Neuron (in vitro differentiated cells): Measurements from ENCODE around the gene CELA3A.
"Not testable (repeated sequence)": the region's sequence is repeated elsewhere in the genome, so short reads cannot be mapped to it uniquely, and the experiment has no call there.

ENCODE experiments used
- H2AFZ ChIP-seq: one replicate; pipeline ENCODE4 v1.6.1; 2013; ENCODE audit warnings: low read depth, mild to moderate bottlenecking, inconsistent platforms, low read length, moderate library complexity
- H3K27me3 ChIP-seq: one replicate; pipeline ENCODE4 v1.6.1; 2013; ENCODE audit warnings: low read length; ENCODE audit not compliant: insufficient read depth
- H3K36me3 ChIP-seq: one replicate; pipeline ENCODE4 v1.6.1; 2013; ENCODE audit warnings: low read length; ENCODE audit not compliant: insufficient read depth
- H3K4me1 ChIP-seq: one replicate; pipeline ENCODE4 v1.6.1; 2013; ENCODE audit warnings: low read length; ENCODE audit not compliant: insufficient read depth
- H3K4me3 ChIP-seq: 2 replicates; pipeline ENCODE4 v1.5.1; 2013; ENCODE audit warnings: mild to moderate bottlenecking, low read length, moderate library complexity
- H3K9me3 ChIP-seq: one replicate; pipeline ENCODE4 v1.6.1; 2013; ENCODE audit warnings: low read length

The CELA3A gene

DNA sequence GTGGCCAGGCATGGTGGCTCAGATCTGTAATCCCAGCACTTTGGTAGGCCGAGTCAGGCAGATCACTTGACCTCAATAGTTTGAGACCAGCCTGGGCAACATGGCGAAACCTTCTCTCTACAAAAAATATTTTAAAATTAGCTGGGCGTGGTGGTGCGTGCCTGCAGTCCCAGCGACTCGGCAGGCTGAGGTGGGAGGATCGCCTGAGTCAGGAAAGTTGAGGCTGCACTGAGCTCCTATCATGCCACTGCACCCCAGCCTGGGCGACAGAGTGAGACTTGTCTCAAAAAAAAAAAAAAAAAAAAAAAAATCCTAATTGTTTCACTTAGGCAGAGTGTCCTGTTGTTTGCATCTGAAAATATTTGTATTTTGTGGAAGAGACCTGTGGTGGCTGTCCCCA, 6.7 kb upstream of the CELA3A start:
- not testable (repeated sequence) for H3K27me3 ChIP-seq

GRCh38 chr1:21996663-21996970, 4.8 kb upstream of the CELA3A start:
- H3K27me3 ChIP-seq, H3K36me3 ChIP-seq, H2AFZ ChIP-seq, H3K4me3 ChIP-seq, H3K9me3 ChIP-seq, H3K4me1 ChIP-seq: not testable (repeated sequence)

More for the DNA sequence above, 6.7 kb upstream of the CELA3A start:
- not testable (repeated sequence) for H2AFZ ChIP-seq, H3K36me3 ChIP-seq, H3K4me3 ChIP-seq, H3K4me1 ChIP-seq, H3K9me3 ChIP-seq

DNA sequence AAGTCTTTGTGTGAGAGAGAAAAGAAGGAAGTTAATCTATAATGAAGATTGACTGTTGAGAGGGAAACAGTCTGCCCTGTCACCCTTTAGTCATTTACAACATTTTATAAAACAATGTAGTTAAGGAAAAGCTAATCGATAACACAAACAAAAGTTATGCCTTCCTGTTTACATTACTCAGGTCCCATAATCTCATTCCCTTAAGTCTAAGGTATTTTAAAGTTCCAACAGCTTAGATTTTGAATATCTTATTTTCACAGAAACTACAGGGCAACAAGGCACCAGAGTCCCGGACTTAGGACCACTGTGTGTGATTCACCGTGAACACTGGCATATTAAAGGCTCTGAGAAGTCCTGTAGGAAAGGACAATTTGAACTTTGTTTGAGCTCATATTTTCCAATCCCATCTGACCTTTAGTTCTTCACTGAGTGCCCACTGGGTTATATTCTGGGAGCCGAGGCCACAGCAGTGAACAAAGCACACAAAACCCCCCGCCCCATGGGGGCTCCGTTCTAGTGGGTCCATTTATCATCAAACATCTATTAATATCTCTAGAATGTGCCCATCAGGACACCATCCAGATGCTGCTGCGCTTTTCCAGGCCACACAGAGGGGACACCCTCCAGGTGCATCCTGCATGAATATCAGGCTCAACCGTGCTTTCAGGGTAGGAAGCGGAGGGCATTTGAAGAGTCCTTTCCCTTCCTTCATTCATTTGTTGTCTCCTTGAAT, 3.4 kb upstream of the CELA3A start:
- H3K9me3 ChIP-seq, H2AFZ ChIP-seq, H3K27me3 ChIP-seq, H3K36me3 ChIP-seq, H3K4me3 ChIP-seq, H3K4me1 ChIP-seq: not testable (repeated sequence)

GRCh38 chr1:21998624-21999294, 2.7 kb upstream of the CELA3A start:
- not testable (repeated sequence) for H3K4me1 ChIP-seq, H2AFZ ChIP-seq, H3K36me3 ChIP-seq, H3K27me3 ChIP-seq, H3K9me3 ChIP-seq, H3K4me3 ChIP-seq

- H3K9me3 ChIP-seq, H2AFZ ChIP-seq, H3K36me3 ChIP-seq, H3K27me3 ChIP-seq, H3K4me1 ChIP-seq, H3K4me3 ChIP-seq: not testable (repeated sequence)
Observed at GRCh38 chr1:21999645-22000044, 1.8 kb upstream of the CELA3A start.

GRCh38 chr1:22002461-22002860, 1.0 kb downstream of the CELA3A start:
- not testable (repeated sequence) for H3K27me3 ChIP-seq, H2AFZ ChIP-seq, H3K4me1 ChIP-seq, H3K36me3 ChIP-seq, H3K4me3 ChIP-seq, H3K9me3 ChIP-seq

GRCh38 chr1:22002875-22003274, 1.4 kb downstream of the CELA3A start:
- H3K27me3 ChIP-seq, H3K4me3 ChIP-seq, H3K36me3 ChIP-seq, H3K4me1 ChIP-seq, H2AFZ ChIP-seq, H3K9me3 ChIP-seq: not testable (repeated sequence)

- not testable (repeated sequence) for H3K27me3 ChIP-seq, H3K4me1 ChIP-seq, H2AFZ ChIP-seq, H3K9me3 ChIP-seq, H3K4me3 ChIP-seq, H3K36me3 ChIP-seq
Observed at GRCh38 chr1:22003959-22004358, 2.5 kb downstream of the CELA3A start.

DNA sequence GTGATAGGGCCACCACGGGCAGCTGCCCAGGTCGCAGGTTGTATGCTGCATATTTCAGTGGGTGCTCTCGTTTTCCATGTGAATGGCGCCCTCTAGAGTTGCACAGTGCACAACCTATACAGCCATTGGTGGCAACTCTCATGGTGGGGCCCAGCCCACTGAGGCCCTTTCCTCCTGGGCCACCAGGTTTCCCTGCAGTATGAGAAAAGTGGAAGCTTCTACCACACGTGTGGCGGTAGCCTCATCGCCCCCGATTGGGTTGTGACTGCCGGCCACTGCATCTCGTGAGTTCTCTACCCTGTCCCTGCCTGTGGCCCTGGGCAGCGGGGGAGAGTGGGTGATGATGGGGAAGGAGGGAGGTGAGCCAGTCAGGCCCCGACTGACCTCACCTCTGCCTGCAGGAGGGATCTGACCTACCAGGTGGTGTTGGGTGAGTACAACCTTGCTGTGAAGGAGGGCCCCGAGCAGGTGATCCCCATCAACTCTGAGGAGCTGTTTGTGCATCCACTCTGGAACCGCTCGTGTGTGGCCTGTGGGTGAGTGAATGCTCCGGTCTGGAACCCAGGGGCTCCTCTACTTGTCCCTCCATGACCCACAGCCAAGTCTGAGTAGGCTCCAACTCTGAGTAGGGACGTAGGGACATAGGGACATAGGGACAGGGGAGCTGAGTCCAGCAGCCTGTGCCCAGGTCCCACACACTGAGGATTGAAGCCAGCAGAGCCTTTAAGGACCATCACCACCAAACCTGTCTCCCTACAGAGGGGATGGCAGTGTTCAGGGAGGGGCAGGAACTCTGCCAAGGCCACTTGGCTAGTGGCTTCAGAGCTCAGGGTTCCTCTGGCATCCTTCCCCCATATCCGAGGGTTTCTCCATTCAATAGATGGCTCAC, 4.0 kb downstream of the CELA3A start:
- not testable (repeated sequence) for H3K36me3 ChIP-seq, H3K4me1 ChIP-seq, H3K4me3 ChIP-seq, H3K9me3 ChIP-seq, H2AFZ ChIP-seq, H3K27me3 ChIP-seq

DNA sequence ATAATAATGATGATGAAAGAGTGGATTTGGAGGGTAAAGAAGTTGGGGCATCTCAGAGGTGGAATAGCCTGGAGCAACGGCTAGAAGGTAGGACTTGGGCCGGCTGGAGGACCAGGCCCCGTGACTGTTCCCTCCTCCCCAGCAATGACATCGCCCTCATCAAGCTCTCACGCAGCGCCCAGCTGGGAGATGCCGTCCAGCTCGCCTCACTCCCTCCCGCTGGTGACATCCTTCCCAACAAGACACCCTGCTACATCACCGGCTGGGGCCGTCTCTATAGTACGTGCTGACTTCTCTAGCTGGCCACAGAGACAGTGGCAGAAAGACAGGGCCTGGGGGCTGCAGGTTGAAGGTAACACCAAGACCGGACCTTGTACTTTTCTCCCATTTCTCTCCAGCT, 5.3 kb downstream of the CELA3A start:
- not testable (repeated sequence) for H3K36me3 ChIP-seq, H3K4me1 ChIP-seq, H2AFZ ChIP-seq, H3K4me3 ChIP-seq, H3K27me3 ChIP-seq, H3K9me3 ChIP-seq

DNA sequence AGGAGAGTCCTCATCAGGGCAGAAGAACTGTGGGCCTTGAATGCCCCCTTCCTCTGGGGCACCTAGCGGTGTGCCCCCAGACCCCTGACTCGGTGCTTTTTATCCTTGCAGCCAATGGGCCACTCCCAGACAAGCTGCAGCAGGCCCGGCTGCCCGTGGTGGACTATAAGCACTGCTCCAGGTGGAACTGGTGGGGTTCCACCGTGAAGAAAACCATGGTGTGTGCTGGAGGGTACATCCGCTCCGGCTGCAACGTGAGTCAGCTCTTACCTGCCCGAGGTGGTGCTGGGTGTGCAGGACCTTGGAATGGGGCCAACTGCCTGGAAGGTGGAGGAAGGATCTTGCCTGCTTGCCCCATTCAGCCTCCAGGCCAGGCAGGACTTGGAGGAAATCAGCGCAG, 5.8 kb downstream of the CELA3A start:
- not testable (repeated sequence) for H3K4me1 ChIP-seq, H3K27me3 ChIP-seq, H2AFZ ChIP-seq, H3K36me3 ChIP-seq, H3K9me3 ChIP-seq, H3K4me3 ChIP-seq

DNA sequence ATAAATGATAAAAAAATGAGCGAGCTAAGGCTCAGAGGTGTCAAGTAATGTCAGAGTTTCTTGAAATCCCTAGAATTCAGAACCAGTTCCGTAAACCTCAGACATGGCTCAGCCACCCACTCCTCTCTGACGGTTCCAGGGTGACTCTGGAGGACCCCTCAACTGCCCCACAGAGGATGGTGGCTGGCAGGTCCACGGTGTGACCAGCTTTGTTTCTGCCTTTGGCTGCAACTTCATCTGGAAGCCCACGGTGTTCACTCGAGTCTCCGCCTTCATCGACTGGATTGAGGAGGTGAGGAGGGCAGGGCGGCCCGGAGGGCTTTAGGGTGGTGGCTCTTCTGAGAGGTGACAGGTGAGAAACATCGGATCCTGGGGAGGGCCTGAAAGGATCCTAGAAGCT, 8.1 kb downstream of the CELA3A start:
- H2AFZ ChIP-seq, H3K9me3 ChIP-seq, H3K4me3 ChIP-seq, H3K4me1 ChIP-seq, H3K36me3 ChIP-seq, H3K27me3 ChIP-seq: not testable (repeated sequence)

- H3K4me3 ChIP-seq, H2AFZ ChIP-seq, H3K36me3 ChIP-seq, H3K9me3 ChIP-seq, H3K4me1 ChIP-seq, H3K27me3 ChIP-seq: not testable (repeated sequence)
Observed at GRCh38 chr1:22012752-22013151, 11.3 kb downstream of the CELA3A start.
